Ishikawa (cell line): ENCODE data around the gene CEACAM21.

Experiments used
- EGR1 ChIP-seq: IDR thresholded peaks from 2 replicates; pipeline ENCODE4 v1.6.1; 2012
- EP300 ChIP-seq: IDR thresholded peaks from 2 replicates; pipeline ENCODE4 v1.6.1; 2012; ENCODE audit warnings: borderline replicate concordance
- RAD21 ChIP-seq: IDR thresholded peaks from 2 replicates; pipeline ENCODE4 v1.6.1; 2012; ENCODE audit warnings: low read depth
- TAF1 ChIP-seq: IDR thresholded peaks from 2 replicates; pipeline ENCODE4 v1.6.1; 2012; ENCODE audit warnings: low read depth, mild to moderate bottlenecking
- TCF12 ChIP-seq: IDR thresholded peaks from 2 replicates; pipeline ENCODE4 v1.6.1; 2012; ENCODE audit warnings: low read depth
- YY1 ChIP-seq: IDR thresholded peaks from 2 replicates; pipeline ENCODE4 v1.6.1; 2012; ENCODE audit warnings: low read depth
- TF ChIP-seq, protein P1 (sequence below): IDR thresholded peaks from 2 replicates; pipeline ENCODE4 v1.6.1; 2012
- TF ChIP-seq, protein P2 (sequence below): IDR thresholded peaks from 2 replicates; pipeline ENCODE4 v1.6.1; 2012
- TF ChIP-seq, protein P3 (sequence below): IDR thresholded peaks from 2 replicates; pipeline ENCODE4 v1.6.1; 2012; ENCODE audit warnings: low read depth, mild to moderate bottlenecking

DNA sequence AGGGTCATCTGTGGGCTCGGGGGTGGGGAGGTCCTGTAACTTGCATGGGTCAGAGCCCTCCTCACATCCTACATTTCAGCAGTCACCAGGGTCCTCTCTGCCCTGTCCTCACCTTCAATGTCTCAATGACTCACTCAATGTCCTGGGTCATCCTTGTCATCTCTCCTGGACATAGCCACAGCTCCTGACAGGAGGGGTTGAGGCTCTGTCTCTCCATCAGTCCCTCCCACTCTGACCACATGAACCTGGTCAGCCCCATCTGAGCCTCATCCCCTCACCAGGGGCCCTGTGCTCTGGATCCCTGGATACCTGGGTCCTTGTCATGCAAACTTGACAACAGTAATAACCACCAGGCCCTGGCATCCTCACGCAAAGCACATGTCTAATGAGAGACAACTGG is 13.4 kb downstream of the CEACAM21 start:
- TF ChIP-seq TAF1 (no peak), EP300 (no peak), TCF12 (no peak), EGR1 (no peak), YY1 (no peak), RAD21 (no peak)
- TF ChIP-seq, protein P1, sequence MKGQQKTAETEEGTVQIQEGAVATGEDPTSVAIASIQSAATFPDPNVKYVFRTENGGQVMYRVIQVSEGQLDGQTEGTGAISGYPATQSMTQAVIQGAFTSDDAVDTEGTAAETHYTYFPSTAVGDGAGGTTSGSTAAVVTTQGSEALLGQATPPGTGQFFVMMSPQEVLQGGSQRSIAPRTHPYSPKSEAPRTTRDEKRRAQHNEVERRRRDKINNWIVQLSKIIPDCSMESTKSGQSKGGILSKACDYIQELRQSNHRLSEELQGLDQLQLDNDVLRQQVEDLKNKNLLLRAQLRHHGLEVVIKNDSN: no peak
- TF ChIP-seq, protein P2, sequence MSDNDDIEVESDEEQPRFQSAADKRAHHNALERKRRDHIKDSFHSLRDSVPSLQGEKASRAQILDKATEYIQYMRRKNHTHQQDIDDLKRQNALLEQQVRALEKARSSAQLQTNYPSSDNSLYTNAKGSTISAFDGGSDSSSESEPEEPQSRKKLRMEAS: no peak
- TF ChIP-seq, protein P3, sequence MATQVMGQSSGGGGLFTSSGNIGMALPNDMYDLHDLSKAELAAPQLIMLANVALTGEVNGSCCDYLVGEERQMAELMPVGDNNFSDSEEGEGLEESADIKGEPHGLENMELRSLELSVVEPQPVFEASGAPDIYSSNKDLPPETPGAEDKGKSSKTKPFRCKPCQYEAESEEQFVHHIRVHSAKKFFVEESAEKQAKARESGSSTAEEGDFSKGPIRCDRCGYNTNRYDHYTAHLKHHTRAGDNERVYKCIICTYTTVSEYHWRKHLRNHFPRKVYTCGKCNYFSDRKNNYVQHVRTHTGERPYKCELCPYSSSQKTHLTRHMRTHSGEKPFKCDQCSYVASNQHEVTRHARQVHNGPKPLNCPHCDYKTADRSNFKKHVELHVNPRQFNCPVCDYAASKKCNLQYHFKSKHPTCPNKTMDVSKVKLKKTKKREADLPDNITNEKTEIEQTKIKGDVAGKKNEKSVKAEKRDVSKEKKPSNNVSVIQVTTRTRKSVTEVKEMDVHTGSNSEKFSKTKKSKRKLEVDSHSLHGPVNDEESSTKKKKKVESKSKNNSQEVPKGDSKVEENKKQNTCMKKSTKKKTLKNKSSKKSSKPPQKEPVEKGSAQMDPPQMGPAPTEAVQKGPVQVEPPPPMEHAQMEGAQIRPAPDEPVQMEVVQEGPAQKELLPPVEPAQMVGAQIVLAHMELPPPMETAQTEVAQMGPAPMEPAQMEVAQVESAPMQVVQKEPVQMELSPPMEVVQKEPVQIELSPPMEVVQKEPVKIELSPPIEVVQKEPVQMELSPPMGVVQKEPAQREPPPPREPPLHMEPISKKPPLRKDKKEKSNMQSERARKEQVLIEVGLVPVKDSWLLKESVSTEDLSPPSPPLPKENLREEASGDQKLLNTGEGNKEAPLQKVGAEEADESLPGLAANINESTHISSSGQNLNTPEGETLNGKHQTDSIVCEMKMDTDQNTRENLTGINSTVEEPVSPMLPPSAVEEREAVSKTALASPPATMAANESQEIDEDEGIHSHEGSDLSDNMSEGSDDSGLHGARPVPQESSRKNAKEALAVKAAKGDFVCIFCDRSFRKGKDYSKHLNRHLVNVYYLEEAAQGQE: no peak
